GM21737 (cell line): Measurements from ENCODE around the gene CAPN8.

Experiments
- ATAC-seq: cut with Tn5 transposase; IDR thresholded peaks from one replicate; pipeline ENCODE4 v1.9.1; 2021; ENCODE audit warnings: mild to moderate bottlenecking, moderate library complexity; ENCODE audit not compliant: unreplicated experiment

The CAPN8 gene

GRCh38 chr1:223665592-223666312, at the start of gene CAPN8:
CAPN8 (minus strand) TSS chr1:223665701; CDS start chr1:223665646, 55 bp downstream.
- no peak for ATAC-seq

GRCh38 chr1:223714849-223715603, 49.5 kb upstream of the CAPN8 start:
- no peak for ATAC-seq

GRCh38 chr1:223714421-223714724, 48.9 kb upstream of the CAPN8 start:
- ATAC-seq = no peak

GRCh38 chr1:223713546-223714420, 48.3 kb upstream of the CAPN8 start:
- no peak for ATAC-seq

- ATAC-seq = peak; percentile 25
Observed at GRCh38 chr1:223712850-223713474, 47.5 kb upstream of the CAPN8 start.

- peak; percentile 68 for ATAC-seq
Observed at GRCh38 chr1:223712194-223712849, 46.8 kb upstream of the CAPN8 start, which contains the start of gene CAPN2. CAPN2 (plus strand) TSS chr1:223712539; CDS start chr1:223712641, 102 bp downstream.

GRCh38 chr1:223711747-223712193, 46.3 kb upstream of the CAPN8 start:
- no peak for ATAC-seq

GRCh38 chr1:223711173-223711572, 45.7 kb upstream of the CAPN8 start:
- ATAC-seq = no peak

- no peak for ATAC-seq
Observed at GRCh38 chr1:223710179-223711133, 45.0 kb upstream of the CAPN8 start.

- ATAC-seq = no peak
Observed at GRCh38 chr1:223709598-223709997, 44.1 kb upstream of the CAPN8 start.

GRCh38 chr1:223708651-223709268, 43.3 kb upstream of the CAPN8 start:
- ATAC-seq = no peak

GRCh38 chr1:223708001-223708359, 42.5 kb upstream of the CAPN8 start:
- no peak for ATAC-seq

- ATAC-seq = no peak
Observed at GRCh38 chr1:223707256-223708000, 41.9 kb upstream of the CAPN8 start.

- no peak for ATAC-seq
Observed at GRCh38 chr1:223706077-223706973, 40.8 kb upstream of the CAPN8 start.

- no peak for ATAC-seq
Observed at GRCh38 chr1:223704921-223705878, 39.7 kb upstream of the CAPN8 start.

GRCh38 chr1:223703668-223704013, 38.1 kb upstream of the CAPN8 start:
- no peak for ATAC-seq
